Measurements from ENCODE around the gene P2RX4. TPM values are rescaled to one million over a fixed set of nuclear protein-coding genes. Genes with fewer than 3 reads are reported as not detected.

Gene P2RX4
- total RNA-seq, 1 donor from 2014 or later = 26.5 TPM

- H3K36me3 ChIP-seq = peaks cover 0 to 6% of the 10 kb centered on the region in 2 donors
- peaks cover 24% of the 10 kb centered on the region for H3K4me1 ChIP-seq
- intact Hi-C loops (cut with DNase I) = no loop called here
- no peak for TF ChIP-seq CTCF (IDR thresholded peaks at IDR 0.05)
- no peak for TF ChIP-seq POLR2AphosphoS5 (IDR thresholded peaks at IDR 0.05; ENCODE audit: insufficient read depth in 1 of 2, low read depth in 1 of 2)
- no peak for TF ChIP-seq POLR2A (IDR thresholded peaks at IDR 0.05)
- peak overlapping the region; percentile 36 for H3K27ac ChIP-seq
- no peak for DNase-seq (ENCODE audit: extremely low spot score in 2 of 2)
- H3K27me3 ChIP-seq = no peaks in the 10 kb centered on the region
- H3K9me3 ChIP-seq = no peaks in the 10 kb centered on the region
- H3K4me3 ChIP-seq = no peak overlapping the region
Measured at GRCh38 chr12:121238604-121239350, 28.8 kb downstream of the P2RX4 start.

- peaks cover 24% of the 10 kb centered on the region for H3K4me1 ChIP-seq
- peak overlapping the region; percentile 83 for H3K27ac ChIP-seq
- intact Hi-C loops (cut with DNase I) = loop anchor here (5.0 kb wide), 1 partner anchor 53 kb away; no protein-coding TSS in a partner anchor
- no peaks in the 10 kb centered on the region for H3K9me3 ChIP-seq
- H3K36me3 ChIP-seq = peaks cover 0 to 11% of the 10 kb centered on the region in 2 donors
- no peaks in the 10 kb centered on the region for H3K27me3 ChIP-seq
- TF ChIP-seq POLR2A (IDR thresholded peaks at IDR 0.05) = no peak
- DNase-seq (ENCODE audit: extremely low spot score in 2 of 2) = no peak
- no peak overlapping the region for H3K4me3 ChIP-seq
Measured at GRCh38 chr12:121239351-121240061, 29.6 kb downstream of the P2RX4 start.

- H3K27me3 ChIP-seq = no peaks in the 10 kb centered on the region
- intact Hi-C loops (cut with DNase I) = loop anchor here (5.0 kb wide), 1 partner anchor 52 kb away; no protein-coding TSS in a partner anchor
- peak overlapping the region; percentile 33 to 44 for H3K4me3 ChIP-seq
- H3K36me3 ChIP-seq = peaks cover 0 to 17% of the 10 kb centered on the region in 2 donors
- no peaks in the 10 kb centered on the region for H3K9me3 ChIP-seq
- no peak for DNase-seq (ENCODE audit: extremely low spot score in 2 of 2)
- peak overlapping the region; percentile 83 for H3K27ac ChIP-seq
- TF ChIP-seq POLR2AphosphoS5 (IDR thresholded peaks at IDR 0.05; ENCODE audit: insufficient read depth in 1 of 2, low read depth in 1 of 2) (no peak), POLR2A (IDR thresholded peaks at IDR 0.05) (no peak), CTCF (IDR thresholded peaks at IDR 0.05) (no peak)
- H3K4me1 ChIP-seq = peaks cover 24% of the 10 kb centered on the region
Measured at GRCh38 chr12:121240062-121240420, 30.1 kb downstream of the P2RX4 start.

- peak overlapping the region; percentile 83 for H3K27ac ChIP-seq
- peaks cover 24% of the 10 kb centered on the region for H3K4me1 ChIP-seq
- no peak for DNase-seq (ENCODE audit: extremely low spot score in 2 of 2)
- peaks cover 0 to 17% of the 10 kb centered on the region in 2 donors for H3K36me3 ChIP-seq
- no peaks in the 10 kb centered on the region for H3K9me3 ChIP-seq
- intact Hi-C loops (cut with DNase I) = loop anchor here (5.0 kb wide), 1 partner anchor 52 kb away; no protein-coding TSS in a partner anchor
- TF ChIP-seq CTCF (IDR thresholded peaks at IDR 0.05) (no peak), POLR2AphosphoS5 (IDR thresholded peaks at IDR 0.05; ENCODE audit: insufficient read depth in 1 of 2, low read depth in 1 of 2) (peak; percentile 6 to 82)
- peak overlapping the region; percentile 33 to 44 for H3K4me3 ChIP-seq
- no peaks in the 10 kb centered on the region for H3K27me3 ChIP-seq
Measured at GRCh38 chr12:121240484-121241101, 30.7 kb downstream of the P2RX4 start.

GRCh38 chr12:121241156-121241970 is 31.4 kb downstream of the P2RX4 start:
- Histone ChIP-seq H3K4me3 (peak overlapping the region; percentile 33 to 44), H3K27me3 (no peaks in the 10 kb centered on the region), H3K4me1 (peaks cover 24% of the 10 kb centered on the region), H3K36me3 (peaks cover 0 to 17% of the 10 kb centered on the region in 2 donors), H3K9me3 (no peaks in the 10 kb centered on the region), H3K27ac (peak overlapping the region; percentile 83)
- intact Hi-C loops (cut with DNase I) = loop anchor here (5.0 kb wide), 1 partner anchor 51 kb away; no protein-coding TSS in a partner anchor
- DNase-seq (ENCODE audit: extremely low spot score in 2 of 2) = no peak
- no peak for TF ChIP-seq POLR2AphosphoS5 (IDR thresholded peaks at IDR 0.05; ENCODE audit: insufficient read depth in 1 of 2, low read depth in 1 of 2)
- no peak for TF ChIP-seq POLR2A (IDR thresholded peaks at IDR 0.05)
- TF ChIP-seq CTCF (IDR thresholded peaks at IDR 0.05) = no peak
